ENCODE measurements around the gene GSDME. TPM values are rescaled to one million over a fixed set of nuclear protein-coding genes. Genes with fewer than 3 reads are reported as not detected.

Gene GSDME
- polyA plus RNA-seq, 1 donor (not counting 4 experiments of a cell fraction or from before 2014, with no cell fraction given): 105 TPM

GRCh38 chr7:24793982-24794648 is 36.9 kb upstream of the GSDME start:
- dilution Hi-C loops (cut with MboI; ENCODE audit: extremely low pct_ligation_motif_present, low sequenced_read_pairs): no loop called here
- no peak for DNase-seq (ENCODE audit: low read depth, low spot score)
- Histone ChIP-seq H3K9me1 (ENCODE audit: control insufficient read depth, extremely low read depth, insufficient read depth, low read length) (no peaks in the 10 kb centered on the region), H3K79me2 (ENCODE audit: control insufficient read depth, insufficient read depth, low read length) (no peaks in the 10 kb centered on the region), H3K9ac (ENCODE audit: control insufficient read depth, extremely low read depth, insufficient read depth, low read length) (no peak overlapping the region), H4K20me1 (ENCODE audit: control insufficient read depth, extremely low read depth, insufficient read depth, low read length) (no peaks in the 10 kb centered on the region), H2AFZ (ENCODE audit: control insufficient read depth, low read length) (no peak overlapping the region), H3K4me1 (ENCODE audit: control insufficient read depth, extremely low read depth, insufficient read depth, low read length) (no peaks in the 10 kb centered on the region), H3K4me2 (ENCODE audit: control insufficient read depth, extremely low read depth, insufficient read depth, low read depth, low read length) (no peak overlapping the region), H3K36me3 (ENCODE audit: control insufficient read depth in 2 of 2, extremely low read depth in 1 of 2, insufficient read depth in 2 of 2, low read length in 2 of 2) (peaks cover 1 to 2% of the 10 kb centered on the region in 2 experiments), H3K4me3 (ENCODE audit: control insufficient read depth in 2 of 3, extremely low read depth in 1 of 3, insufficient read depth in 2 of 3, low read depth in 1 of 3, low read length in 3 of 3) (no peak overlapping the region), H3K27ac (ENCODE audit: control insufficient read depth, insufficient read depth, low read length) (no peak overlapping the region), H3K9me3 (ENCODE audit: control insufficient read depth, low read depth, low read length) (no peaks in the 10 kb centered on the region), H3K27me3 (ENCODE audit: control insufficient read depth, extremely low read depth, insufficient read depth, low read length) (no peaks in the 10 kb centered on the region)
- TF ChIP-seq EZH2 (IDR thresholded peaks at IDR 0.05; ENCODE audit: low read length): no peak
- no peak for TF ChIP-seq CTCF (optimal IDR thresholded peaks at IDR 0.05 in 1 of 3, IDR thresholded peaks at IDR 0.05 in 1 of 3, conservative IDR thresholded peaks at IDR 0.05 in 1 of 3; ENCODE audit: extremely low read depth in 1 of 3, insufficient read depth in 2 of 3, low read length in 3 of 3)
- FAIRE-seq: no peak

- DNase-seq (ENCODE audit: low read depth, low spot score): no peak
- no peak overlapping the region for H3K4me2 ChIP-seq (ENCODE audit: control insufficient read depth, extremely low read depth, insufficient read depth, low read depth, low read length)
- dilution Hi-C loops (cut with MboI; ENCODE audit: extremely low pct_ligation_motif_present, low sequenced_read_pairs): no loop called here
- FAIRE-seq: no peak
- H3K36me3 ChIP-seq (ENCODE audit: control insufficient read depth in 2 of 2, extremely low read depth in 1 of 2, insufficient read depth in 2 of 2, low read length in 2 of 2): no peaks in the 10 kb centered on the region
- H3K9me1 ChIP-seq (ENCODE audit: control insufficient read depth, extremely low read depth, insufficient read depth, low read length): no peaks in the 10 kb centered on the region
- no peaks in the 10 kb centered on the region for H4K20me1 ChIP-seq (ENCODE audit: control insufficient read depth, extremely low read depth, insufficient read depth, low read length)
- H3K4me1 ChIP-seq (ENCODE audit: control insufficient read depth, extremely low read depth, insufficient read depth, low read length): peaks cover 12% of the 10 kb centered on the region
- no peaks in the 10 kb centered on the region for H3K27me3 ChIP-seq (ENCODE audit: control insufficient read depth, extremely low read depth, insufficient read depth, low read length)
- no peaks in the 10 kb centered on the region for H3K79me2 ChIP-seq (ENCODE audit: control insufficient read depth, insufficient read depth, low read length)
- H2AFZ ChIP-seq (ENCODE audit: control insufficient read depth, low read length): no peak overlapping the region
- no peaks in the 10 kb centered on the region for H3K9me3 ChIP-seq (ENCODE audit: control insufficient read depth, low read depth, low read length)
- TF ChIP-seq EZH2 (IDR thresholded peaks at IDR 0.05; ENCODE audit: low read length) (no peak), CTCF (optimal IDR thresholded peaks at IDR 0.05 in 1 of 3, IDR thresholded peaks at IDR 0.05 in 1 of 3, conservative IDR thresholded peaks at IDR 0.05 in 1 of 3; ENCODE audit: extremely low read depth in 1 of 3, insufficient read depth in 2 of 3, low read length in 3 of 3) (no peak)
- H3K4me3 ChIP-seq (ENCODE audit: control insufficient read depth in 2 of 3, extremely low read depth in 1 of 3, insufficient read depth in 2 of 3, low read depth in 1 of 3, low read length in 3 of 3): no peak overlapping the region
- H3K27ac ChIP-seq (ENCODE audit: control insufficient read depth, insufficient read depth, low read length): no peak overlapping the region
- no peak overlapping the region for H3K9ac ChIP-seq (ENCODE audit: control insufficient read depth, extremely low read depth, insufficient read depth, low read length)
Observed at GRCh38 chr7:24788961-24789576, 31.8 kb upstream of the GSDME start.

Data from keratinocyte (primary cell).